Measurements from ENCODE around the gene PTGER4.

The PTGER4 gene

GRCh38 chr5:40660751-40661150, 19.0 kb upstream of the PTGER4 start:
- H2BK120ac ChIP-seq (ENCODE audit: low read depth, low read length) = no peak overlapping the region
- H3K9ac ChIP-seq (ENCODE audit: low read depth, low read length, poor library complexity) = no peak overlapping the region
- no peaks in the 10 kb centered on the region for H3K9me3 ChIP-seq (replicated peaks in 1 of 2; ENCODE audit: control insufficient read depth in 2 of 2, insufficient read depth in 1 of 2, low read depth in 1 of 2, low read length in 2 of 2)
- H3K23ac ChIP-seq (ENCODE audit: low read depth, low read length, poor library complexity) = no peak overlapping the region
- no peaks in the 10 kb centered on the region for H3K4me1 ChIP-seq (ENCODE audit: control insufficient read depth in 2 of 2, insufficient read depth in 1 of 2, low read depth in 1 of 2, low read length in 2 of 2)
- H2BK12ac ChIP-seq (ENCODE audit: low read length) = no peak overlapping the region
- H3K4ac ChIP-seq (ENCODE audit: low read length) = no peak overlapping the region
- no peak overlapping the region for H4K8ac ChIP-seq (ENCODE audit: low read depth, low read length)
- no peak overlapping the region for H3K14ac ChIP-seq (ENCODE audit: low read length)
- H4K91ac ChIP-seq (ENCODE audit: low read depth, low read length, poor library complexity) = no peak overlapping the region
- no peaks in the 10 kb centered on the region for H3K79me1 ChIP-seq (ENCODE audit: low read depth, low read length)
- no peak overlapping the region for H3K4me2 ChIP-seq (ENCODE audit: insufficient read depth, low read length, poor library complexity, severe bottlenecking)
- no peak overlapping the region for H3K4me3 ChIP-seq (ENCODE audit: low read length in 2 of 2)
- no peaks in the 10 kb centered on the region for H3K27me3 ChIP-seq (ENCODE audit: control insufficient read depth in 3 of 3, insufficient read depth in 3 of 3, low read depth in 1 of 3, low read length in 3 of 3)
- no peak for DNase-seq (ENCODE audit: low spot score)
- WGBS, 2 donors (ENCODE audit: extremely low coverage in 2 of 2, insufficient read length in 2 of 2, insufficient replicate concordance in 1 of 2) = no CpG with 5 or more reads among the region's 2 CpGs
- H3K27ac ChIP-seq (replicated peaks; ENCODE audit: low read length) = no peak overlapping the region
- no peak overlapping the region for H2BK5ac ChIP-seq (ENCODE audit: low read length)
- no peaks in the 10 kb centered on the region for H3K36me3 ChIP-seq (replicated peaks in 1 of 2; ENCODE audit: control insufficient read depth in 2 of 2, insufficient read depth in 2 of 2, low read length in 2 of 2)
- H2AFZ ChIP-seq (ENCODE audit: low read length) = no peak overlapping the region
- H2BK15ac ChIP-seq (ENCODE audit: low read length) = no peak overlapping the region
- H2AK5ac ChIP-seq (ENCODE audit: low read depth, low read length) = no peak overlapping the region
- no peak overlapping the region for H3K18ac ChIP-seq (ENCODE audit: low read length)

GRCh38 chr5:40665635-40666298, 13.9 kb upstream of the PTGER4 start:
- no peak overlapping the region for H4K91ac ChIP-seq (ENCODE audit: low read depth, low read length, poor library complexity)
- no CpG with 5 or more reads among the region's 3 CpGs for WGBS, 2 donors (ENCODE audit: extremely low coverage in 2 of 2, insufficient read length in 2 of 2, insufficient replicate concordance in 1 of 2)
- H3K18ac ChIP-seq (ENCODE audit: low read length) = no peak overlapping the region
- DNase-seq (ENCODE audit: low spot score) = no peak
- H3K4me3 ChIP-seq (ENCODE audit: low read length in 2 of 2) = no peak overlapping the region
- no peak overlapping the region for H3K14ac ChIP-seq (ENCODE audit: low read length)
- H2AK5ac ChIP-seq (ENCODE audit: low read depth, low read length) = no peak overlapping the region
- no peak overlapping the region for H3K4ac ChIP-seq (ENCODE audit: low read length)
- no peak overlapping the region for H3K4me2 ChIP-seq (ENCODE audit: insufficient read depth, low read length, poor library complexity, severe bottlenecking)
- no peaks in the 10 kb centered on the region for H3K9me3 ChIP-seq (replicated peaks in 1 of 2; ENCODE audit: control insufficient read depth in 2 of 2, insufficient read depth in 1 of 2, low read depth in 1 of 2, low read length in 2 of 2)
- no peak overlapping the region for H2AFZ ChIP-seq (ENCODE audit: low read length)
- no peak overlapping the region for H3K23ac ChIP-seq (ENCODE audit: low read depth, low read length, poor library complexity)
- no peak overlapping the region for H2BK15ac ChIP-seq (ENCODE audit: low read length)
- peaks cover 0 to 6% (median 0%) of the 10 kb centered on the region in 3 experiments for H3K27me3 ChIP-seq (ENCODE audit: control insufficient read depth in 3 of 3, insufficient read depth in 3 of 3, low read depth in 1 of 3, low read length in 3 of 3)
- no peak overlapping the region for H3K27ac ChIP-seq (replicated peaks; ENCODE audit: low read length)
- no peak overlapping the region for H2BK120ac ChIP-seq (ENCODE audit: low read depth, low read length)
- no peak overlapping the region for H2BK5ac ChIP-seq (ENCODE audit: low read length)
- H3K79me1 ChIP-seq (ENCODE audit: low read depth, low read length) = no peaks in the 10 kb centered on the region
- H4K8ac ChIP-seq (ENCODE audit: low read depth, low read length) = no peak overlapping the region
- no peak overlapping the region for H3K9ac ChIP-seq (ENCODE audit: low read depth, low read length, poor library complexity)
- H3K36me3 ChIP-seq (replicated peaks in 1 of 2; ENCODE audit: control insufficient read depth in 2 of 2, insufficient read depth in 2 of 2, low read length in 2 of 2) = no peaks in the 10 kb centered on the region
- H2BK12ac ChIP-seq (ENCODE audit: low read length) = no peak overlapping the region
- no peaks in the 10 kb centered on the region for H3K4me1 ChIP-seq (ENCODE audit: control insufficient read depth in 2 of 2, insufficient read depth in 1 of 2, low read depth in 1 of 2, low read length in 2 of 2)

- no peaks in the 10 kb centered on the region for H3K9me3 ChIP-seq (replicated peaks in 1 of 2; ENCODE audit: control insufficient read depth in 2 of 2, insufficient read depth in 1 of 2, low read depth in 1 of 2, low read length in 2 of 2)
- no peak overlapping the region for H3K14ac ChIP-seq (ENCODE audit: low read length)
- no peaks in the 10 kb centered on the region for H3K4me1 ChIP-seq (ENCODE audit: control insufficient read depth in 2 of 2, insufficient read depth in 1 of 2, low read depth in 1 of 2, low read length in 2 of 2)
- no peak overlapping the region for H2BK5ac ChIP-seq (ENCODE audit: low read length)
- H2BK15ac ChIP-seq (ENCODE audit: low read length) = no peak overlapping the region
- no peak overlapping the region for H3K9ac ChIP-seq (ENCODE audit: low read depth, low read length, poor library complexity)
- H3K79me1 ChIP-seq (ENCODE audit: low read depth, low read length) = no peaks in the 10 kb centered on the region
- WGBS, 2 donors (ENCODE audit: extremely low coverage in 2 of 2, insufficient read length in 2 of 2, insufficient replicate concordance in 1 of 2) = no CpG with 5 or more reads among the region's 1 CpG
- no peak overlapping the region for H4K91ac ChIP-seq (ENCODE audit: low read depth, low read length, poor library complexity)
- H3K4me3 ChIP-seq (ENCODE audit: low read length in 2 of 2) = no peak overlapping the region
- H2BK12ac ChIP-seq (ENCODE audit: low read length) = no peak overlapping the region
- H3K27me3 ChIP-seq (ENCODE audit: control insufficient read depth in 3 of 3, insufficient read depth in 3 of 3, low read depth in 1 of 3, low read length in 3 of 3) = peaks cover 0 to 12% (median 0%) of the 10 kb centered on the region in 3 experiments
- H2AK5ac ChIP-seq (ENCODE audit: low read depth, low read length) = no peak overlapping the region
- H4K8ac ChIP-seq (ENCODE audit: low read depth, low read length) = no peak overlapping the region
- no peak overlapping the region for H3K4ac ChIP-seq (ENCODE audit: low read length)
- no peaks in the 10 kb centered on the region for H3K36me3 ChIP-seq (replicated peaks in 1 of 2; ENCODE audit: control insufficient read depth in 2 of 2, insufficient read depth in 2 of 2, low read length in 2 of 2)
- no peak overlapping the region for H3K23ac ChIP-seq (ENCODE audit: low read depth, low read length, poor library complexity)
- no peak overlapping the region for H2AFZ ChIP-seq (ENCODE audit: low read length)
- no peak overlapping the region for H3K18ac ChIP-seq (ENCODE audit: low read length)
- H3K27ac ChIP-seq (replicated peaks; ENCODE audit: low read length) = no peak overlapping the region
- no peak overlapping the region for H3K4me2 ChIP-seq (ENCODE audit: insufficient read depth, low read length, poor library complexity, severe bottlenecking)
- DNase-seq (ENCODE audit: low spot score) = no peak
- H2BK120ac ChIP-seq (ENCODE audit: low read depth, low read length) = no peak overlapping the region
Observed at GRCh38 chr5:40666657-40667056, 13.1 kb upstream of the PTGER4 start.

GRCh38 chr5:40667161-40667663, 12.5 kb upstream of the PTGER4 start:
- no peak overlapping the region for H3K14ac ChIP-seq (ENCODE audit: low read length)

More at GRCh38 chr5:40667161-40667663, 12.5 kb upstream of the PTGER4 start:
- Histone ChIP-seq H3K27ac (replicated peaks; ENCODE audit: low read length) (no peak overlapping the region), H3K79me1 (ENCODE audit: low read depth, low read length) (no peaks in the 10 kb centered on the region), H3K27me3 (ENCODE audit: control insufficient read depth in 3 of 3, insufficient read depth in 3 of 3, low read depth in 1 of 3, low read length in 3 of 3) (peaks cover 0 to 12% (median 0%) of the 10 kb centered on the region in 3 experiments), H3K23ac (ENCODE audit: low read depth, low read length, poor library complexity) (no peak overlapping the region), H4K8ac (ENCODE audit: low read depth, low read length) (no peak overlapping the region), H2BK12ac (ENCODE audit: low read length) (no peak overlapping the region), H2BK15ac (ENCODE audit: low read length) (no peak overlapping the region), H4K91ac (ENCODE audit: low read depth, low read length, poor library complexity) (no peak overlapping the region), H3K9ac (ENCODE audit: low read depth, low read length, poor library complexity) (no peak overlapping the region), H2AFZ (ENCODE audit: low read length) (no peak overlapping the region), H3K4me1 (ENCODE audit: control insufficient read depth in 2 of 2, insufficient read depth in 1 of 2, low read depth in 1 of 2, low read length in 2 of 2) (no peaks in the 10 kb centered on the region), H3K18ac (ENCODE audit: low read length) (no peak overlapping the region), H2BK5ac (ENCODE audit: low read length) (no peak overlapping the region), H3K4ac (ENCODE audit: low read length) (no peak overlapping the region), H3K9me3 (replicated peaks in 1 of 2; ENCODE audit: control insufficient read depth in 2 of 2, insufficient read depth in 1 of 2, low read depth in 1 of 2, low read length in 2 of 2) (no peaks in the 10 kb centered on the region), H2BK120ac (ENCODE audit: low read depth, low read length) (no peak overlapping the region), H3K4me3 (ENCODE audit: low read length in 2 of 2) (no peak overlapping the region), H3K4me2 (ENCODE audit: insufficient read depth, low read length, poor library complexity, severe bottlenecking) (no peak overlapping the region), H3K36me3 (replicated peaks in 1 of 2; ENCODE audit: control insufficient read depth in 2 of 2, insufficient read depth in 2 of 2, low read length in 2 of 2) (no peaks in the 10 kb centered on the region), H2AK5ac (ENCODE audit: low read depth, low read length) (no peak overlapping the region)
- DNase-seq (ENCODE audit: low spot score) = no peak
